H4 (cell line): ENCODE measurements around the gene CRYL1. TPM values are rescaled to one million over a fixed set of nuclear protein-coding genes. Genes with fewer than 3 reads are reported as not detected.

Experiments
- DNase-seq: peaks from one replicate; pipeline ENCODE4 v3.0.0-alpha.2; 2015; ENCODE audit warnings: low spot score
- total RNA-seq: library from RNA; depleted of rRNA; stranded (reverse); fragments of >200 nt; shearing (Covaris generic); gene quantifications from 2 replicates; pipeline ENCODE4 v1.2.3, GENCODE V29; 2014; rRNA removed

The CRYL1 gene
- total RNA-seq, result 1.8 and 6.8 TPM in 2 replicates

GRCh38 chr13:20525601-20526544 is at the start of gene CRYL1:
TSS of gene CRYL1 (minus strand) at chr13:20525857. CDS start at chr13:20525794, 63 bp downstream.
- DNase-seq, result no peak

- DNase-seq, result no peak
These were observed 48.0 kb upstream of the CRYL1 start for GRCh38 chr13:20573636-20574035.

GRCh38 chr13:20573186-20573585 is 47.5 kb upstream of the CRYL1 start:
- no peak for DNase-seq

GRCh38 chr13:20571676-20572075 is 46.0 kb upstream of the CRYL1 start:
- DNase-seq, result no peak

- no peak for DNase-seq
These were observed 44.9 kb upstream of the CRYL1 start for GRCh38 chr13:20570517-20570916.

- no peak for DNase-seq
These were observed 42.3 kb upstream of the CRYL1 start for GRCh38 chr13:20567881-20568528.

GRCh38 chr13:20566898-20567874 is 41.5 kb upstream of the CRYL1 start, which contains the start of gene IFT88:
TSS of gene IFT88 (plus strand) at chr13:20567157. CDS start at chr13:20574386, 7,229 bp downstream.
- peak; percentile 70 for DNase-seq

GRCh38 chr13:20566468-20566897 is 40.8 kb upstream of the CRYL1 start:
- peak; percentile 31 for DNase-seq

GRCh38 chr13:20565115-20565736 is 39.6 kb upstream of the CRYL1 start:
- no peak for DNase-seq

GRCh38 chr13:20561741-20562140 is 36.1 kb upstream of the CRYL1 start:
- DNase-seq, result no peak

- DNase-seq, result no peak
These were observed 34.2 kb upstream of the CRYL1 start for GRCh38 chr13:20559659-20560356.

- no peak for DNase-seq
These were observed 33.3 kb upstream of the CRYL1 start for GRCh38 chr13:20558982-20559381.

- no peak for DNase-seq
These were observed 27.7 kb upstream of the CRYL1 start for GRCh38 chr13:20553311-20553710.

GRCh38 chr13:20550799-20551198 is 25.1 kb upstream of the CRYL1 start:
- no peak for DNase-seq

- DNase-seq, result no peak
These were observed 21.8 kb upstream of the CRYL1 start for GRCh38 chr13:20547479-20547908.

- no peak for DNase-seq
These were observed 20.9 kb upstream of the CRYL1 start for GRCh38 chr13:20546556-20546955.

GRCh38 chr13:20544201-20544923 is 18.7 kb upstream of the CRYL1 start:
- DNase-seq, result no peak

GRCh38 chr13:20536992-20537391 is 11.3 kb upstream of the CRYL1 start:
- no peak for DNase-seq

- no peak for DNase-seq
These were observed 8.5 kb upstream of the CRYL1 start for GRCh38 chr13:20534038-20534608.
